Medulla oblongata (tissue), 1 donor: ENCODE measurements around the gene SLC30A4.
"Not testable (repeated sequence)": the region's sequence is repeated elsewhere in the genome, so short reads cannot be mapped to it uniquely, and the experiment has no call there.

Experiments used
- DNase-seq: peaks from one replicate; pipeline ENCODE4 v3.0.0-alpha.2; 2015; ENCODE audit errors: extremely low spot score

The SLC30A4 gene

GRCh38 chr15:45522328-45523165, at the start of gene SLC30A4:
Gene SLC30A4 (minus strand): TSS chr15:45522755. CDS start chr15:45522354, 401 bp downstream.
- peak; percentile 80 for DNase-seq

GRCh38 chr15:45555934-45556608, 33.5 kb upstream of the SLC30A4 start:
- DNase-seq: no peak

GRCh38 chr15:45551676-45552075, 29.1 kb upstream of the SLC30A4 start:
- no peak for DNase-seq

GRCh38 chr15:45550436-45550835, 27.9 kb upstream of the SLC30A4 start:
- no peak for DNase-seq

GRCh38 chr15:45549541-45550220, 27.1 kb upstream of the SLC30A4 start:
- no peak for DNase-seq

GRCh38 chr15:45548753-45549520, 26.4 kb upstream of the SLC30A4 start:
- no peak for DNase-seq

- no peak for DNase-seq
Measured at GRCh38 chr15:45546789-45547188, 24.2 kb upstream of the SLC30A4 start.

- no peak for DNase-seq
Measured at GRCh38 chr15:45544266-45545023, 21.9 kb upstream of the SLC30A4 start.

- DNase-seq: no peak
Measured at GRCh38 chr15:45543051-45543450, 20.5 kb upstream of the SLC30A4 start.

- DNase-seq: no peak
Measured at GRCh38 chr15:45540531-45540930, 18.0 kb upstream of the SLC30A4 start.

- no peak for DNase-seq
Measured at GRCh38 chr15:45539680-45540079, 17.1 kb upstream of the SLC30A4 start.

- DNase-seq: no peak
Measured at GRCh38 chr15:45536934-45537333, 14.4 kb upstream of the SLC30A4 start.

- no peak for DNase-seq
Measured at GRCh38 chr15:45535486-45536042, 13.0 kb upstream of the SLC30A4 start.

- peak; percentile 82 for DNase-seq
Measured at GRCh38 chr15:45534821-45535220, 12.3 kb upstream of the SLC30A4 start.

GRCh38 chr15:45532892-45533291, 10.3 kb upstream of the SLC30A4 start:
- not testable (repeated sequence) for DNase-seq

- DNase-seq: no peak
Measured at GRCh38 chr15:45529613-45530012, 7.1 kb upstream of the SLC30A4 start.

GRCh38 chr15:45527086-45527485, 4.5 kb upstream of the SLC30A4 start:
- DNase-seq: no peak

GRCh38 chr15:45523166-45523460, 558 bp upstream of the SLC30A4 start:
- DNase-seq: no peak

- peak; percentile 51 for DNase-seq
Measured at GRCh38 chr15:45521596-45522327, 793 bp downstream of the SLC30A4 start.

- no peak for DNase-seq
Measured at GRCh38 chr15:45510758-45511280, 11.7 kb downstream of the SLC30A4 start.
